Fibroblast of the aortic adventitia (primary cell): ENCODE data around the gene TSEN2. TPM values are rescaled to one million over a fixed set of nuclear protein-coding genes. Genes with fewer than 3 reads are reported as not detected.

ENCODE experiments used
- DNase-seq: peaks from one replicate; pipeline ENCODE4 v3.0.0-alpha.2; 2010; ENCODE audit warnings: low read depth
- H3K4me3 ChIP-seq: 2 replicates; pipeline ENCODE4 v1.5.1; 2011; ENCODE audit warnings: low read depth, mild to moderate bottlenecking, control low read depth, low read length, moderate library complexity
- CTCF ChIP-seq: IDR thresholded peaks from 2 replicates; pipeline ENCODE4 v1.5.1; 2011; ENCODE audit warnings: mild to moderate bottlenecking, low read length, control low read depth, inconsistent platforms; ENCODE audit not compliant: insufficient read depth
- total RNA-seq: library from RNA; depleted of rRNA; stranded (reverse); fragments of >200 nt; gene quantifications from 2 replicates; pipeline ENCODE4 v1.2.3, GENCODE V29; 2012; ENCODE audit warnings: low replicate concordance

The TSEN2 gene
- total RNA-seq, 1 donor: 17.7 TPM

GRCh38 chr3:12566976-12567375 lies 82.7 kb downstream of the TSEN2 start:
- peak; percentile 62 for DNase-seq
- no peak overlapping the region for H3K4me3 ChIP-seq
- no peak for TF ChIP-seq CTCF

GRCh38 chr3:12568747-12569146 lies 84.5 kb downstream of the TSEN2 start:
- no peak overlapping the region for H3K4me3 ChIP-seq
- no peak for DNase-seq
- no peak for TF ChIP-seq CTCF

GRCh38 chr3:12569836-12570235 lies 85.6 kb downstream of the TSEN2 start:
- no peak for TF ChIP-seq CTCF
- no peak for DNase-seq
- H3K4me3 ChIP-seq: no peak overlapping the region

- H3K4me3 ChIP-seq: no peak overlapping the region
- TF ChIP-seq CTCF: no peak
- no peak for DNase-seq
Measured at GRCh38 chr3:12571986-12572385, 87.7 kb downstream of the TSEN2 start.

- H3K4me3 ChIP-seq: no peak overlapping the region
- no peak for DNase-seq
- TF ChIP-seq CTCF: no peak
Measured at GRCh38 chr3:12574131-12574530, 89.9 kb downstream of the TSEN2 start.

GRCh38 chr3:12574661-12575060 lies 90.4 kb downstream of the TSEN2 start:
- no peak for TF ChIP-seq CTCF
- no peak overlapping the region for H3K4me3 ChIP-seq
- DNase-seq: no peak

GRCh38 chr3:12577379-12577778 lies 93.1 kb downstream of the TSEN2 start:
- H3K4me3 ChIP-seq: no peak overlapping the region
- no peak for DNase-seq
- no peak for TF ChIP-seq CTCF
